Right atrium auricular region (tissue), 2 donors: Measurements from ENCODE around the gene TRMO. TPM values are rescaled to one million over a fixed set of nuclear protein-coding genes. Genes with fewer than 3 reads are reported as not detected.

Experiments
- DNase-seq: peaks from one replicate; pipeline ENCODE4 v3.0.0-alpha.2; 2019; ENCODE audit warnings: low spot score
- H3K27ac ChIP-seq, 2 donors: fragments of 200-600 bp; sonication (generic); 1 replicate in 1 of 2; 2 replicates in 1 of 2; pipeline ENCODE4 v1.5.1; 2016 to 2019
- H3K27me3 ChIP-seq, 2 donors: fragments of 200-600 bp; sonication (generic); one replicate each; pipeline versions ENCODE4 v1.5.1 to v1.6.0; 2017 to 2019
- H3K36me3 ChIP-seq: fragments of 200-600 bp; sonication (generic); one replicate; pipeline ENCODE4 v1.5.1; 2016
- H3K4me1 ChIP-seq, 2 donors: fragments of 200-600 bp; sonication (generic); one replicate each; pipeline versions ENCODE4 v1.5.1 to v1.6.0; 2017 to 2019
- H3K4me3 ChIP-seq, 2 donors: fragments of 200-600 bp; sonication (generic); 1 replicate in 1 of 2; 2 replicates in 1 of 2; pipeline ENCODE4 v1.5.1; 2017 to 2019; ENCODE audit warnings: mild to moderate bottlenecking in 1 of 2, moderate library complexity in 1 of 2
- H3K9me3 ChIP-seq, 2 donors: fragments of 200-600 bp; sonication (generic); one replicate each; pipeline ENCODE4 v1.5.1; 2019
- total RNA-seq, 2 donors: library from RNA; depleted of rRNA; stranded (reverse); fragments of >200 nt; gene quantifications; one replicate each; pipeline ENCODE4 v1.1.0, GENCODE V29; 2016
- TF ChIP-seq, protein P1 (sequence below), 2 donors: fragments of 200-600 bp; sonication (generic); IDR thresholded peaks; one replicate each; pipeline ENCODE4 v1.5.1; 2019; ENCODE audit warnings: antibody characterized with exemption in 2 of 2

The TRMO gene
- total RNA-seq, 2 donors from 2014 or later: 13.9 to 14.5 TPM

- Histone ChIP-seq H3K4me3 (no peak overlapping the region), H3K4me1 (peaks cover 0 to 19% of the 10 kb centered on the region in 2 donors), H3K9me3 (no peaks in the 10 kb centered on the region), H3K36me3 (no peaks in the 10 kb centered on the region), H3K27ac (no peak overlapping the region), H3K27me3 (peaks cover 26 to 45% of the 10 kb centered on the region in 2 donors)
- TF ChIP-seq, protein P1, sequence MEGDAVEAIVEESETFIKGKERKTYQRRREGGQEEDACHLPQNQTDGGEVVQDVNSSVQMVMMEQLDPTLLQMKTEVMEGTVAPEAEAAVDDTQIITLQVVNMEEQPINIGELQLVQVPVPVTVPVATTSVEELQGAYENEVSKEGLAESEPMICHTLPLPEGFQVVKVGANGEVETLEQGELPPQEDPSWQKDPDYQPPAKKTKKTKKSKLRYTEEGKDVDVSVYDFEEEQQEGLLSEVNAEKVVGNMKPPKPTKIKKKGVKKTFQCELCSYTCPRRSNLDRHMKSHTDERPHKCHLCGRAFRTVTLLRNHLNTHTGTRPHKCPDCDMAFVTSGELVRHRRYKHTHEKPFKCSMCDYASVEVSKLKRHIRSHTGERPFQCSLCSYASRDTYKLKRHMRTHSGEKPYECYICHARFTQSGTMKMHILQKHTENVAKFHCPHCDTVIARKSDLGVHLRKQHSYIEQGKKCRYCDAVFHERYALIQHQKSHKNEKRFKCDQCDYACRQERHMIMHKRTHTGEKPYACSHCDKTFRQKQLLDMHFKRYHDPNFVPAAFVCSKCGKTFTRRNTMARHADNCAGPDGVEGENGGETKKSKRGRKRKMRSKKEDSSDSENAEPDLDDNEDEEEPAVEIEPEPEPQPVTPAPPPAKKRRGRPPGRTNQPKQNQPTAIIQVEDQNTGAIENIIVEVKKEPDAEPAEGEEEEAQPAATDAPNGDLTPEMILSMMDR (IDR thresholded peaks at IDR 0.05): no peak
- no peak for DNase-seq
These were observed 64.5 kb downstream of the TRMO start for GRCh38 chr9:97857606-97858392.

- TF ChIP-seq, protein P1 (IDR thresholded peaks at IDR 0.05): no peak
- H3K27me3 ChIP-seq: peaks cover 34 to 49% of the 10 kb centered on the region in 2 donors
- H3K36me3 ChIP-seq: no peaks in the 10 kb centered on the region
- H3K9me3 ChIP-seq: no peaks in the 10 kb centered on the region
- DNase-seq: peak; percentile 47
- H3K4me1 ChIP-seq: peaks cover 0 to 24% of the 10 kb centered on the region in 2 donors
- H3K27ac ChIP-seq: no peak overlapping the region
- H3K4me3 ChIP-seq: no peak overlapping the region
These were observed 65.3 kb downstream of the TRMO start for GRCh38 chr9:97856857-97857605.

GRCh38 chr9:97855899-97856298, 66.4 kb downstream of the TRMO start:
- H3K27me3 ChIP-seq: peaks cover 43 to 61% of the 10 kb centered on the region in 2 donors
- H3K36me3 ChIP-seq: no peaks in the 10 kb centered on the region
- no peak overlapping the region for H3K4me3 ChIP-seq
- TF ChIP-seq, protein P1 (IDR thresholded peaks at IDR 0.05): no peak
- no peaks in the 10 kb centered on the region for H3K9me3 ChIP-seq
- no peak for DNase-seq
- H3K27ac ChIP-seq: no peak overlapping the region
- H3K4me1 ChIP-seq: peaks cover 0 to 31% of the 10 kb centered on the region in 2 donors

DNA sequence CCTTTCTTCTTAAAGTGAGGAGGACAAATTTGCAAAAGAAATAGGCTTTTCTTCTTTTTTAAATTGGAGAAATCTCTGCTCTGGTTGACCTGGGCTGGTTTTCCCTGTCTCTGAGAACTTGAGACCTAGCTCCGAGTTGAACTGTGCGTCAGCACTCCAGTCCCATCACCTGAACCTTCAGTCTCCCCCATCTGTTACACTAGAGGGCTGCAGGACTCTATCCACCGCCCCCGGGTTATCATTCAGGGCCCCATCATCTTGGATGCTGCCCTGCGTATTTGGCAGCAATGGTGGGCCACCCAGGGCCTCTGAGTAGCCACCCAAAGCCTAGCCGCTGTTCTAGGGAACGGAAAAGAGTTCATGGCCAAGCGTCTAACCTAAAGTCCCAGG, 66.8 kb downstream of the TRMO start:
- Histone ChIP-seq H3K4me1 (peaks cover 0 to 31% of the 10 kb centered on the region in 2 donors), H3K4me3 (no peak overlapping the region), H3K27me3 (peaks cover 46 to 64% of the 10 kb centered on the region in 2 donors), H3K36me3 (no peaks in the 10 kb centered on the region), H3K9me3 (no peaks in the 10 kb centered on the region), H3K27ac (no peak overlapping the region)
- DNase-seq: peak; percentile 42
- TF ChIP-seq, protein P1 (IDR thresholded peaks at IDR 0.05): no peak

GRCh38 chr9:97854696-97855485, 67.4 kb downstream of the TRMO start:
- H3K27me3 ChIP-seq: peaks cover 46 to 66% of the 10 kb centered on the region in 2 donors
- TF ChIP-seq, protein P1 (IDR thresholded peaks at IDR 0.05): no peak

More at GRCh38 chr9:97854696-97855485, 67.4 kb downstream of the TRMO start:
- Histone ChIP-seq H3K27ac (no peak overlapping the region), H3K4me3 (no peak overlapping the region), H3K36me3 (no peaks in the 10 kb centered on the region), H3K9me3 (no peaks in the 10 kb centered on the region), H3K4me1 (peaks cover 0 to 31% of the 10 kb centered on the region in 2 donors)
- peak; percentile 43 for DNase-seq

Other genes starting within 250 kb of the TRMO start
- gene XPA, start 225.2 kb downstream of the TRMO start, total RNA-seq: 1 to 10 TPM; 6.9 to 7.9 TPM
- gene FOXE1, start 69.3 kb downstream of the TRMO start, total RNA-seq: not detected
- under 1 TPM; 0.31 to 0.63 TPM for gene HEMGN, start 15.7 kb upstream of the TRMO start, total RNA-seq
- gene ANP32B, start 60.8 kb upstream of the TRMO start, total RNA-seq: 10 to 100 TPM; 19.5 to 26.8 TPM
- gene NANS, start 134.2 kb upstream of the TRMO start, total RNA-seq: 10 to 100 TPM; 27.4 to 35.5 TPM
- 1 to 10 TPM; 1.8 to 2.0 TPM for gene TRIM14, start 196.7 kb upstream of the TRMO start, total RNA-seq